RWPE1 (cell line): Measurements from ENCODE around the gene HEATR5B.
"Not testable (repeated sequence)": the region's sequence is repeated elsewhere in the genome, so short reads cannot be mapped to it uniquely, and the experiment has no call there.

Source experiments
- CTCF ChIA-PET: fragments of 350-600 bp; sonication (Branson Sonifier 250); formaldehyde crosslinking; extraction: SDS; loops from one replicate; lab custom pipeline; 2021; lab: Yijun Ruan, JAX
- POLR2A ChIA-PET: fragments of 400-600 bp; formaldehyde crosslinking; extraction: SDS; loops from one replicate; lab custom pipeline; 2020; ENCODE audit warnings: antibody characterized with exemption; ENCODE audit not compliant: low non-redundant PET; lab: Yijun Ruan, JAX
- DNase-seq: peaks from one replicate; pipeline ENCODE4 v3.0.0; 2012; ENCODE audit warnings: low spot score
- H3K27ac ChIP-seq: fragments of 450-650 bp; 2 replicates; pipeline ENCODE4 v1.5.1; 2017
- TF ChIP-seq, protein P1 (sequence below): fragments of 450-650 bp; conservative IDR thresholded peaks from 2 replicates; pipeline ENCODE4 v1.5.1; 2017; ENCODE audit warnings: low read depth, mild to moderate bottlenecking

The HEATR5B gene

DNA sequence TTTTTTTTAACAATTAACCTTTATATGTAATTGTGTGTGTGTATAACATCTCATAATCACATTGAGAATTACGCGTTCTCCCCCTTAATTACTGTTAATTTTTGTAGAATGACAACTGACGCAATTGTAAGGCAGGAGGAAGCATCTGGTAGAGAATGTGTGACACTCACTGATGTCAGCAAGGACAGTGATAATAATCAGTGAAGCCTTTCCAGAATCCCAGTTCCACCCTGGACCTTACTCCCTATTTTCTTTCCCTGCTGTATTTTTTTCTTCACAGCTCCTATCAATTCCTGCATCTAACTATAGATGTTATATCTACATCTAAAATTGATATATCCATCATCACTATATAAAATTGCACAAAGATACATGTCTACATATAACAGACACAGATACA lies 101.7 kb downstream of the HEATR5B start:
- TF ChIP-seq, protein P1, sequence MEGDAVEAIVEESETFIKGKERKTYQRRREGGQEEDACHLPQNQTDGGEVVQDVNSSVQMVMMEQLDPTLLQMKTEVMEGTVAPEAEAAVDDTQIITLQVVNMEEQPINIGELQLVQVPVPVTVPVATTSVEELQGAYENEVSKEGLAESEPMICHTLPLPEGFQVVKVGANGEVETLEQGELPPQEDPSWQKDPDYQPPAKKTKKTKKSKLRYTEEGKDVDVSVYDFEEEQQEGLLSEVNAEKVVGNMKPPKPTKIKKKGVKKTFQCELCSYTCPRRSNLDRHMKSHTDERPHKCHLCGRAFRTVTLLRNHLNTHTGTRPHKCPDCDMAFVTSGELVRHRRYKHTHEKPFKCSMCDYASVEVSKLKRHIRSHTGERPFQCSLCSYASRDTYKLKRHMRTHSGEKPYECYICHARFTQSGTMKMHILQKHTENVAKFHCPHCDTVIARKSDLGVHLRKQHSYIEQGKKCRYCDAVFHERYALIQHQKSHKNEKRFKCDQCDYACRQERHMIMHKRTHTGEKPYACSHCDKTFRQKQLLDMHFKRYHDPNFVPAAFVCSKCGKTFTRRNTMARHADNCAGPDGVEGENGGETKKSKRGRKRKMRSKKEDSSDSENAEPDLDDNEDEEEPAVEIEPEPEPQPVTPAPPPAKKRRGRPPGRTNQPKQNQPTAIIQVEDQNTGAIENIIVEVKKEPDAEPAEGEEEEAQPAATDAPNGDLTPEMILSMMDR = no peak
- no peak overlapping the region for H3K27ac ChIP-seq
- CTCF ChIA-PET = no interaction called here
- POLR2A ChIA-PET = no interaction called here
- no peak for DNase-seq

DNA sequence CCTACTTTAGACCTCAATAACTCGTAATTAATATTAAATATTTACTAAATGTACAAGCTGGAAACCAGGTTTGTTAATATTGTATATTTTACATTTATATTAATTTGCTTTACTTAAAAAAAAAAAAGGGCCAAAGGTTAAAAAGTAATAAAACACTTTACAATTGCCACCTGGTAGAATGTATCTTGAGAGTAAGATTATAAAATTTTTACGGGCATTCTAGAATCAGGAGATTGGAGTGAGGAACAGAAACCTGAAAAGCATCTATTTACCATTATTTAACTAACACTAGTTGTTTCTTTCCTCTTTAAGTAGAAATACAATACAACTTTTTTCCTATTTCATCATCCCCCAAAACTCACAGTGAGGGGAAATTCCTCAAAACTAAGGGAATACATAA lies 102.3 kb downstream of the HEATR5B start:
- POLR2A ChIA-PET = no interaction called here
- CTCF ChIA-PET = no interaction called here
- no peak for DNase-seq
- H3K27ac ChIP-seq = no peak overlapping the region
- TF ChIP-seq, protein P1 = no peak

DNA sequence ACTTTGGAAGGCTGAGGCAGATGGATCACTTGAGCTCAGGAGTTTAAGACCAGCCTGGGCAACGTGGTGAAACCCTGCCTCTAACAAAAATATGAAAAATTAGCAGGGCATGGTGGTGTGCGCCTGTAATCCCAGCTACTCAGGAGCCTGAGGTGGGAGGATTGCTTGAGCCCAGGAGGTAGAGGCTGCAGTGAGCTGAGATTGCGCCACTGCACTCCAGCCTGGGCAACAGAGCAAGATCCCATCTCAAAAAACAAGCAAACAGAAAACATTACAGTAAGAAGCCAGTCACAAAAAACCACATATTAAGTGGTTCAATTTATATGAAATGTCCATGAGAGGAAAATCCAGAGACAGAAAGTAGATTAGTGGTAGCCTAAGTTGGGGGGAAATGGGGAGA lies 105.2 kb downstream of the HEATR5B start:
- POLR2A ChIA-PET, CTCF ChIA-PET, DNase-seq, H3K27ac ChIP-seq: not testable (repeated sequence)

DNA sequence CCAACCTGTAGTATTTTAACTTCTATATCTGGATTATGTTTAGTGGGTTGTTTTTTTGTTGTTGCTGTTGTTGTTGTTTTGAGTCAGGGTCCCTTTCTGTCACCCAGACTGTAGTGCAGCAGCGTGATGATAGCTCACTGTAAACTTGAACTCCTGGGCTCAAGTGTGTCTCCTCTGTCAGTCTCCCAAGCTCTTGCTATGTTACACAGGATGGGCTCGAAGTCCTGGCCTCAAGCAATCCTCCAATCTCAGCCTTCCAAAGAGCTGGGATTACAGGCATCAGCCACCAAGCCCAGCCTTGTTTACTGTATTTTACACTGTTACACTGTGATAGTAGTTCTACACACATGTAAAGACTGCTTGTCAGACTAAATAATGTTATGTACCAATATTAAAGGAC lies 108.1 kb downstream of the HEATR5B start:
- POLR2A ChIA-PET = no interaction called here
- H3K27ac ChIP-seq = no peak overlapping the region
- DNase-seq = no peak
- CTCF ChIA-PET = no interaction called here
- TF ChIP-seq, protein P1 = no peak

DNA sequence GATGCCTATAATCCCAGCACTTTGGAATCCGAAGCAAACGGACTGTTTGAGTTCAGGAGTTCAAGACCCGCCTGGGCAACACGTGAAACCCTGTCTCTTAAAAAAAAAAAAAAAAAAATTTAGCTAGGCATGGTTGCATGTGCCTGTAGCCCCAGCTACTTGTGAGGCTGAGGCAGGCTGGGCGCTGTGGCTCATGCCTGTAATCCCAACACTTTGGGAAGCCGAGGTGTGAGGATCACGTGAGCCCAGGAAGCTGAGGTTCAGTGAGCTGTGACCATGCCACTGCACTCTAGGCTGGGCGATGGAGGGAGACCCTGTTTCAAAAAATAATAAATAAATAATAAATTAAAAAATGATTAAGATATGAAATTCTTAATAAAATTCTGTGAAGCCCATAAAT lies 108.9 kb downstream of the HEATR5B start:
- CTCF ChIA-PET = interaction anchor here (0.7 kb wide), 1 partner anchor 448 kb away, joined by 4 read pairs; no protein-coding TSS in a partner anchor
- no peak overlapping the region for H3K27ac ChIP-seq
- DNase-seq = no peak
- TF ChIP-seq, protein P1 = no peak
- POLR2A ChIA-PET = no interaction called here

DNA sequence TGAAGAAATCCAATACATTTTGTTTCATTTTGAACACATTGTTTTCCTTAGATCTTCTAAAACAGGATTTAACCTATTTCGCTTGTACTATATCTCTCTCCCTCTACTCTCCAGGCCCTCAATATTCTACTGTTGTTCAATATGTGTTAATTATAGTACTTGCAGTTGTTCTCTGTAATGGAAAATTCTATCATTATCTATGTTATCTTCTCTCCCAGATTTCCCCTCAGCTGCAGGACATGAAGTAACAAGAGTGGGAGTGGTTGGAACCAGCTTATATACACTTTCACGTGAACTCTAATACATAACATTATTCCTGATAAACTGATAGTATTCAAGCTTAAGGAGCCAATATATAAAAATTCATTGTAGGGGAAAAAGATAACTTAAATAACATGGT lies 110.9 kb downstream of the HEATR5B start:
- TF ChIP-seq, protein P1 = no peak
- ChIA-PET CTCF (interaction anchor here (0.6 kb wide), 1 partner anchor 604 kb away, joined by 4 read pairs; no protein-coding TSS in a partner anchor), POLR2A (no interaction called here)
- DNase-seq = no peak
- H3K27ac ChIP-seq = no peak overlapping the region

DNA sequence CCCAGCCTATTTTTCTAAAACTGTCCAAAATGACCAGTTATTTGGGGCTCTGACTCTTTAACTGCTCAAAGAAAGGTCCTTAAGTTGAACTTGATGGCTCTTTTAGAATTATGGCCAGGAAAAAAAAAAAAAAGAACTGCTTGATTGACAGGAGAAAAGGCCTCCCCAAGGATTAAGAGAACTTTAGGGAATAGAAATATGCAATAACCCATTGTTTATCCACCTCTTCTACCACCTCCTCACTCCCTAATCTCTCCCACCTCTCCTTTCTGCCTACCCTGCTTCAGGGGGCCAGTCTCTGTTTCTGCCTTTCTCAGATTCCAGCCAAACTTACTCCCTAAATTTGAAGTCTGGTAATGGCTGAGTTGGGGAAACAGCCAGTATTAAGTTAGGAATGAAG lies 112.2 kb downstream of the HEATR5B start:
- ChIA-PET CTCF (no interaction called here), POLR2A (no interaction called here)
- no peak for DNase-seq
- TF ChIP-seq, protein P1 = no peak
- no peak overlapping the region for H3K27ac ChIP-seq
